GM23338 (cell line): ENCODE measurements around the gene MBL2. TPM values are rescaled to one million over a fixed set of nuclear protein-coding genes. Genes with fewer than 3 reads are reported as not detected.

Source experiments
- ATAC-seq: fragments of 200-7000 bp; cut with Tn5 transposase; 3 replicates; pipeline ENCODE4 v1.9.1; 2020
- DNase-seq: peaks from one replicate; pipeline ENCODE4 v3.0.0-alpha.2; 2015; ENCODE audit warnings: low spot score
- H2AFZ ChIP-seq: fragments of 200-600 bp; sonication (generic); 2 replicates; pipeline ENCODE4 v1.8.0; 2016; ENCODE audit warnings: antibody characterized with exemption, mild to moderate bottlenecking, moderate library complexity
- H3F3A ChIP-seq: fragments of 200-600 bp; sonication (generic); replicated peaks from 2 replicates; pipeline ENCODE4 v1.8.0; 2017; ENCODE audit warnings: antibody characterized with exemption, mixed run types, low read depth
- H3K27ac ChIP-seq: fragments of 200-600 bp; sonication (generic); 2 replicates; pipeline ENCODE4 v1.6.1; 2016; ENCODE audit warnings: low read depth
- H3K27me3 ChIP-seq: fragments of 200-600 bp; sonication (generic); 2 replicates; pipeline ENCODE4 v1.8.0; 2016; ENCODE audit warnings: mild to moderate bottlenecking, mixed run types, moderate library complexity; ENCODE audit not compliant: insufficient read depth
- H3K36me3 ChIP-seq: fragments of 200-600 bp; sonication (generic); 2 replicates; pipeline ENCODE4 v1.8.0; 2016; ENCODE audit warnings: mild to moderate bottlenecking; ENCODE audit not compliant: insufficient read depth
- H3K4me1 ChIP-seq: fragments of 200-600 bp; sonication (generic); 2 replicates; pipeline ENCODE4 v1.8.0; 2016; ENCODE audit warnings: mild to moderate bottlenecking, moderate library complexity; ENCODE audit not compliant: insufficient read depth
- H3K4me2 ChIP-seq: fragments of 200-600 bp; sonication (generic); 2 replicates; pipeline ENCODE4 v1.7.1; 2017; ENCODE audit warnings: mixed run types
- H3K4me3 ChIP-seq: fragments of 200-600 bp; sonication (generic); 2 replicates; pipeline ENCODE4 v1.6.1; 2016; ENCODE audit warnings: mixed run types
- H3K79me2 ChIP-seq: fragments of 200-600 bp; sonication (generic); replicated peaks from 2 replicates; pipeline ENCODE4 v1.8.0; 2017; ENCODE audit warnings: mild to moderate bottlenecking; ENCODE audit not compliant: insufficient read depth
- H3K9me2 ChIP-seq: fragments of 200-600 bp; sonication (generic); 2 replicates; pipeline ENCODE4 v1.8.0; 2017; ENCODE audit not compliant: insufficient read depth
- H4K20me1 ChIP-seq: fragments of 200-600 bp; sonication (generic); replicated peaks from 2 replicates; pipeline ENCODE4 v1.8.0; 2017; ENCODE audit warnings: mild to moderate bottlenecking; ENCODE audit not compliant: insufficient read depth
- H3K27ac Mint-ChIP-seq: 2 replicates; pipeline ENCODE4 v1.8.0; 2020; ENCODE audit warnings: inconsistent platforms, mild to moderate bottlenecking, moderate library complexity, mixed read lengths
- H3K27me3 Mint-ChIP-seq: 3 replicates; pipeline ENCODE4 v1.8.0; 2022; ENCODE audit warnings: low read depth, mild to moderate bottlenecking, moderate library complexity, mixed read lengths, inconsistent platforms; ENCODE audit not compliant: insufficient read depth, poor library complexity
- H3K36me3 Mint-ChIP-seq: 3 replicates; pipeline ENCODE4 v1.8.0; 2021; ENCODE audit warnings: low read depth, mild to moderate bottlenecking, inconsistent platforms, moderate library complexity, mixed read lengths
- H3K4me1 Mint-ChIP-seq: 3 replicates; pipeline ENCODE4 v1.8.0; 2020; ENCODE audit warnings: mild to moderate bottlenecking, inconsistent platforms, mixed read lengths
- H3K4me3 Mint-ChIP-seq: 3 replicates; pipeline ENCODE4 v1.8.0; 2021; ENCODE audit warnings: moderate library complexity, mild to moderate bottlenecking, inconsistent platforms, mixed read lengths
- H3K9me3 Mint-ChIP-seq: 3 replicates; pipeline ENCODE4 v1.8.0; 2020; ENCODE audit warnings: moderate library complexity, mild to moderate bottlenecking, inconsistent platforms, mixed read lengths
- CREB1 ChIP-seq: fragments of 250-450 bp; sonication (Bioruptor Pico); IDR thresholded peaks from 2 replicates; pipeline ENCODE4 v1.5.0; 2020; ENCODE audit warnings: low read depth, mild to moderate bottlenecking, moderate library complexity
- EZH2 ChIP-seq: fragments of 200-600 bp; sonication (generic); IDR thresholded peaks from one replicate; pipeline ENCODE4 v1.8.0; 2017; ENCODE audit warnings: antibody characterized with exemption, mild to moderate bottlenecking, low read depth; ENCODE audit not compliant: unreplicated experiment
- EZH2phosphoT487 ChIP-seq: fragments of 200-600 bp; sonication (generic); IDR thresholded peaks from one replicate; pipeline ENCODE4 v1.8.1; 2018; ENCODE audit warnings: antibody characterized with exemption; ENCODE audit not compliant: unreplicated experiment
- JUNB ChIP-seq: IDR thresholded peaks from one replicate; pipeline ENCODE4 v1.6.1; 2016; ENCODE audit warnings: antibody characterized with exemption; ENCODE audit not compliant: unreplicated experiment
- NANOG ChIP-seq: IDR thresholded peaks from 2 replicates; pipeline ENCODE4 v1.6.1; 2016; ENCODE audit warnings: antibody characterized with exemption, borderline replicate concordance
- POLR2AphosphoS5 ChIP-seq: IDR thresholded peaks from 2 replicates; pipeline ENCODE4 v1.6.1; 2016; ENCODE audit warnings: antibody characterized with exemption, low read depth
- STAT1 ChIP-seq: IDR thresholded peaks from one replicate; pipeline ENCODE4 v1.6.1; 2016; ENCODE audit warnings: antibody characterized with exemption; ENCODE audit not compliant: unreplicated experiment
- ZNF331 ChIP-seq: fragments of 250-450 bp; sonication (Bioruptor Pico); IDR thresholded peaks from 2 replicates; pipeline ENCODE4 v1.5.0; 2020; ENCODE audit warnings: low read depth, mild to moderate bottlenecking, moderate library complexity
- long read RNA-seq: library from polyadenylated mRNA; unstranded; transcript quantifications from one replicate; pipeline ENCODE4 v2.0.0, GENCODE V29; 2020; ENCODE audit not compliant: unreplicated experiment
- polyA plus RNA-seq: library from polyadenylated mRNA; unstranded; fragments of >200 nt; fragmentation: Nextera tagmentation; extraction: Ambion mirVana; gene quantifications from 2 replicates; pipeline ENCODE4 v1.2.1, GENCODE V29; 2016
- total RNA-seq: library from RNA; depleted of rRNA; stranded (reverse); fragments of >200 nt; shearing (Covaris generic); gene quantifications from 2 replicates; pipeline ENCODE4 v1.2.3, GENCODE V29; 2014; rRNA removed
- TF ChIP-seq, protein P1 (sequence below), 2 experiments: fragments of 200-600 bp in 1 of 2; sonication (generic) in 1 of 2; conservative IDR thresholded peaks; 2 replicates each; pipeline versions ENCODE4 v1.5.1 to v1.6.1; 2016 to 2017; ENCODE audit warnings: antibody characterized with exemption in 2 of 2, low read depth in 2 of 2, mild to moderate bottlenecking in 2 of 2, moderate library complexity in 1 of 2
- TF ChIP-seq, protein P2 (sequence below): IDR thresholded peaks from 2 replicates; pipeline ENCODE4 v1.6.1; 2016; ENCODE audit warnings: antibody characterized with exemption
- TF ChIP-seq, protein P3 (sequence below): fragments of 250-450 bp; sonication (Bioruptor Pico); IDR thresholded peaks from 2 replicates; pipeline ENCODE4 v1.5.0; 2020; ENCODE audit warnings: mild to moderate bottlenecking, moderate library complexity

Gene MBL2
- total RNA-seq (not detected in 2 replicates), polyA plus RNA-seq (not detected in 2 replicates)
- long read RNA-seq = 0 reads

- Mint-ChIP-seq H3K4me3 (no peak within 1 kb of the TSS), H3K27me3 (no peaks in the 10 kb centered on the region), H3K9me3 (no peaks in the 10 kb centered on the region), H3K36me3 (no peaks in the 10 kb centered on the region), H3K4me1 (no peaks in the 10 kb centered on the region), H3K27ac (no peak within 1 kb of the TSS)
- Histone ChIP-seq H3K4me3 (no peak within 1 kb of the TSS), H3K4me1 (no peaks in the 10 kb centered on the region), H3K4me2 (no peak within 1 kb of the TSS), H3K27me3 (no peaks in the 10 kb centered on the region), H3K36me3 (no peaks in the 10 kb centered on the region), H4K20me1 (no peaks in the 10 kb centered on the region), H3K27ac (no peak within 1 kb of the TSS), H3K79me2 (no peaks in the 10 kb centered on the region), H3F3A (no peaks in the 10 kb centered on the region), H3K9me2 (peaks cover 2% of the 10 kb centered on the region; the same call in 1 of the 2 replicates), H2AFZ (no peak within 1 kb of the TSS)
- TF ChIP-seq, protein P1, sequence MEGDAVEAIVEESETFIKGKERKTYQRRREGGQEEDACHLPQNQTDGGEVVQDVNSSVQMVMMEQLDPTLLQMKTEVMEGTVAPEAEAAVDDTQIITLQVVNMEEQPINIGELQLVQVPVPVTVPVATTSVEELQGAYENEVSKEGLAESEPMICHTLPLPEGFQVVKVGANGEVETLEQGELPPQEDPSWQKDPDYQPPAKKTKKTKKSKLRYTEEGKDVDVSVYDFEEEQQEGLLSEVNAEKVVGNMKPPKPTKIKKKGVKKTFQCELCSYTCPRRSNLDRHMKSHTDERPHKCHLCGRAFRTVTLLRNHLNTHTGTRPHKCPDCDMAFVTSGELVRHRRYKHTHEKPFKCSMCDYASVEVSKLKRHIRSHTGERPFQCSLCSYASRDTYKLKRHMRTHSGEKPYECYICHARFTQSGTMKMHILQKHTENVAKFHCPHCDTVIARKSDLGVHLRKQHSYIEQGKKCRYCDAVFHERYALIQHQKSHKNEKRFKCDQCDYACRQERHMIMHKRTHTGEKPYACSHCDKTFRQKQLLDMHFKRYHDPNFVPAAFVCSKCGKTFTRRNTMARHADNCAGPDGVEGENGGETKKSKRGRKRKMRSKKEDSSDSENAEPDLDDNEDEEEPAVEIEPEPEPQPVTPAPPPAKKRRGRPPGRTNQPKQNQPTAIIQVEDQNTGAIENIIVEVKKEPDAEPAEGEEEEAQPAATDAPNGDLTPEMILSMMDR (conservative IDR thresholded peaks at IDR 0.05; ENCODE audit: low read depth in 2 of 2) = no peak
- TF ChIP-seq JUNB (no peak), POLR2AphosphoS5 (no peak), CREB1 (CRISPR knock-in tag) (no peak)
- DNase-seq = no peak
- ATAC-seq = no peak
Measured at GRCh38 chr10:52772623-52773022, at the start of gene MBL2. TSS of gene MBL2 (minus strand) at chr10:52772784. CDS start at chr10:52771635, 1,149 bp downstream.

- no peaks in the 10 kb centered on the region for H4K20me1 ChIP-seq
- no peaks in the 10 kb centered on the region for H3K36me3 Mint-ChIP-seq
- no peaks in the 10 kb centered on the region for H3K36me3 ChIP-seq
- no peak for ATAC-seq
- no peaks in the 10 kb centered on the region for H3K79me2 ChIP-seq
- no peaks in the 10 kb centered on the region for H3K27me3 Mint-ChIP-seq
- H3K4me2 ChIP-seq = no peak overlapping the region
- H3K4me3 Mint-ChIP-seq = no peak overlapping the region
- H3K9me3 Mint-ChIP-seq = no peaks in the 10 kb centered on the region
- no peaks in the 10 kb centered on the region for H3K9me2 ChIP-seq
- no peak overlapping the region for H3K4me3 ChIP-seq
- H3K4me1 Mint-ChIP-seq = peaks cover 21% of the 10 kb centered on the region; the same call in 2 of the 3 replicates
- DNase-seq = no peak
- H2AFZ ChIP-seq = no peak overlapping the region
- peaks cover 16% of the 10 kb centered on the region; the same call in 1 of the 2 replicates for H3K4me1 ChIP-seq
- no peak overlapping the region for H3K27ac Mint-ChIP-seq
- H3K27ac ChIP-seq = no peak overlapping the region
- no peaks in the 10 kb centered on the region for H3K27me3 ChIP-seq
- no peaks in the 10 kb centered on the region for H3F3A ChIP-seq
- TF ChIP-seq EZH2 (no peak), STAT1 (no peak), EZH2phosphoT487 (no peak), NANOG (no peak), CREB1 (CRISPR knock-in tag) (no peak), ZNF331 (CRISPR knock-in tag) (no peak)
- TF ChIP-seq, protein P2, sequence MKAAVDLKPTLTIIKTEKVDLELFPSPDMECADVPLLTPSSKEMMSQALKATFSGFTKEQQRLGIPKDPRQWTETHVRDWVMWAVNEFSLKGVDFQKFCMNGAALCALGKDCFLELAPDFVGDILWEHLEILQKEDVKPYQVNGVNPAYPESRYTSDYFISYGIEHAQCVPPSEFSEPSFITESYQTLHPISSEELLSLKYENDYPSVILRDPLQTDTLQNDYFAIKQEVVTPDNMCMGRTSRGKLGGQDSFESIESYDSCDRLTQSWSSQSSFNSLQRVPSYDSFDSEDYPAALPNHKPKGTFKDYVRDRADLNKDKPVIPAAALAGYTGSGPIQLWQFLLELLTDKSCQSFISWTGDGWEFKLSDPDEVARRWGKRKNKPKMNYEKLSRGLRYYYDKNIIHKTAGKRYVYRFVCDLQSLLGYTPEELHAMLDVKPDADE = no peak
- TF ChIP-seq, protein P3, sequence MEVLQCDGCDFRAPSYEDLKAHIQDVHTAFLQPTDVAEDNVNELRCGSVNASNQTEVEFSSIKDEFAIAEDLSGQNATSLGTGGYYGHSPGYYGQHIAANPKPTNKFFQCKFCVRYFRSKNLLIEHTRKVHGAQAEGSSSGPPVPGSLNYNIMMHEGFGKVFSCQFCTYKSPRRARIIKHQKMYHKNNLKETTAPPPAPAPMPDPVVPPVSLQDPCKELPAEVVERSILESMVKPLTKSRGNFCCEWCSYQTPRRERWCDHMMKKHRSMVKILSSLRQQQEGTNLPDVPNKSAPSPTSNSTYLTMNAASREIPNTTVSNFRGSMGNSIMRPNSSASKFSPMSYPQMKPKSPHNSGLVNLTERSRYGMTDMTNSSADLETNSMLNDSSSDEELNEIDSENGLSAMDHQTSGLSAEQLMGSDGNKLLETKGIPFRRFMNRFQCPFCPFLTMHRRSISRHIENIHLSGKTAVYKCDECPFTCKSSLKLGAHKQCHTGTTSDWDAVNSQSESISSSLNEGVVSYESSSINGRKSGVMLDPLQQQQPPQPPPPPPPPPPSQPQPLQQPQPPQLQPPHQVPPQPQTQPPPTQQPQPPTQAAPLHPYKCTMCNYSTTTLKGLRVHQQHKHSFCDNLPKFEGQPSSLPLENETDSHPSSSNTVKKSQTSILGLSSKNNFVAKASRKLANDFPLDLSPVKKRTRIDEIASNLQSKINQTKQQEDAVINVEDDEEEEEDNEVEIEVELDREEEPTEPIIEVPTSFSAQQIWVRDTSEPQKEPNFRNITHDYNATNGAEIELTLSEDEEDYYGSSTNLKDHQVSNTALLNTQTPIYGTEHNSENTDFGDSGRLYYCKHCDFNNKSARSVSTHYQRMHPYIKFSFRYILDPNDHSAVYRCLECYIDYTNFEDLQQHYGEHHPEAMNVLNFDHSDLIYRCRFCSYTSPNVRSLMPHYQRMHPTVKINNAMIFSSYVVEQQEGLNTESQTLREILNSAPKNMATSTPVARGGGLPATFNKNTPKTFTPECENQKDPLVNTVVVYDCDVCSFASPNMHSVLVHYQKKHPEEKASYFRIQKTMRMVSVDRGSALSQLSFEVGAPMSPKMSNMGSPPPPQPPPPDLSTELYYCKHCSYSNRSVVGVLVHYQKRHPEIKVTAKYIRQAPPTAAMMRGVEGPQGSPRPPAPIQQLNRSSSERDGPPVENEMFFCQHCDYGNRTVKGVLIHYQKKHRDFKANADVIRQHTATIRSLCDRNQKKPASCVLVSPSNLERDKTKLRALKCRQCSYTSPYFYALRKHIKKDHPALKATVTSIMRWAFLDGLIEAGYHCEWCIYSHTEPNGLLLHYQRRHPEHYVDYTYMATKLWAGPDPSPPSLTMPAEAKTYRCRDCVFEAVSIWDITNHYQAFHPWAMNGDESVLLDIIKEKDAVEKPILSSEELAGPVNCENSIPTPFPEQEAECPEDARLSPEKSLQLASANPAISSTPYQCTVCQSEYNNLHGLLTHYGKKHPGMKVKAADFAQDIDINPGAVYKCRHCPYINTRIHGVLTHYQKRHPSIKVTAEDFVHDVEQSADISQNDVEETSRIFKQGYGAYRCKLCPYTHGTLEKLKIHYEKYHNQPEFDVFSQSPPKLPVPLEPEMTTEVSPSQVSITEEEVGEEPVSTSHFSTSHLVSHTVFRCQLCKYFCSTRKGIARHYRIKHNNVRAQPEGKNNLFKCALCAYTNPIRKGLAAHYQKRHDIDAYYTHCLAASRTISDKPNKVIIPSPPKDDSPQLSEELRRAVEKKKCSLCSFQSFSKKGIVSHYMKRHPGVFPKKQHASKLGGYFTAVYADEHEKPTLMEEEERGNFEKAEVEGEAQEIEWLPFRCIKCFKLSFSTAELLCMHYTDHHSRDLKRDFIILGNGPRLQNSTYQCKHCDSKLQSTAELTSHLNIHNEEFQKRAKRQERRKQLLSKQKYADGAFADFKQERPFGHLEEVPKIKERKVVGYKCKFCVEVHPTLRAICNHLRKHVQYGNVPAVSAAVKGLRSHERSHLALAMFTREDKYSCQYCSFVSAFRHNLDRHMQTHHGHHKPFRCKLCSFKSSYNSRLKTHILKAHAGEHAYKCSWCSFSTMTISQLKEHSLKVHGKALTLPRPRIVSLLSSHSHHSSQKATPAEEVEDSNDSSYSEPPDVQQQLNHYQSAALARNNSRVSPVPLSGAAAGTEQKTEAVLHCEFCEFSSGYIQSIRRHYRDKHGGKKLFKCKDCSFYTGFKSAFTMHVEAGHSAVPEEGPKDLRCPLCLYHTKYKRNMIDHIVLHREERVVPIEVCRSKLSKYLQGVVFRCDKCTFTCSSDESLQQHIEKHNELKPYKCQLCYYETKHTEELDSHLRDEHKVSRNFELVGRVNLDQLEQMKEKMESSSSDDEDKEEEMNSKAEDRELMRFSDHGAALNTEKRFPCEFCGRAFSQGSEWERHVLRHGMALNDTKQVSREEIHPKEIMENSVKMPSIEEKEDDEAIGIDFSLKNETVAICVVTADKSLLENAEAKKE (CRISPR knock-in tag) = no peak
- TF ChIP-seq, protein P1 (conservative IDR thresholded peaks at IDR 0.05; ENCODE audit: low read depth in 2 of 2) = no peak
Measured at GRCh38 chr10:52820309-52820708, 47.7 kb upstream of the MBL2 start.
